KBM-7 (cell line): Measurements from ENCODE around the gene RBCK1.

Source experiments
- DNase-seq: peaks from one replicate; pipeline ENCODE4 v3.0.0-alpha.2; 2015
- in situ Hi-C: fragments of 300-500 bp; cut with MboI; formaldehyde crosslinking; loops from 2 replicates; pipeline ENCODE4 v1.14.3; 2020; ENCODE audit warnings: low sequenced_read_pairs, low pct_unique_long_range_greater_than_20kb, mixed read lengths

Gene RBCK1

DNA sequence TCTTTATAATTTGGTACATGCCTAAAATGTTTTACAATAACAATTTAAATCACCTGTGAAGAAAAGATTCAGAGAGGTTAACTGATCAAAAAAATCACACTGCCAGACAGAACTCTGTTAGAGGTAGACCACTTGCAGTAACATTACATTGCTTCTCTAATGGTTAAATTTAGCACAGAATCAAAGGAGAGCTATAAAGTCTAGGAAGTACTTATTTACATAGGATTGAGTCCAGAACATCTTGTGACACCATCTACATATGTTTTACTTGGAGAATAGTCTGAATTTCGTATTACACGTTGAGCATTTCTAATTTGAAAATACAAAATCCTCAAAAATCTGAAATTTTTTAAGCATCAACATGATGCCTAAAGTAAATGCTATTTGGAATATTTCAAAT, 71.4 kb downstream of the RBCK1 start:
- no peak for DNase-seq
- in situ Hi-C loops, result no loop called here

GRCh38 chr20:480044-480443, 71.9 kb downstream of the RBCK1 start:
- no peak for DNase-seq
- in situ Hi-C loops, result no loop called here

DNA sequence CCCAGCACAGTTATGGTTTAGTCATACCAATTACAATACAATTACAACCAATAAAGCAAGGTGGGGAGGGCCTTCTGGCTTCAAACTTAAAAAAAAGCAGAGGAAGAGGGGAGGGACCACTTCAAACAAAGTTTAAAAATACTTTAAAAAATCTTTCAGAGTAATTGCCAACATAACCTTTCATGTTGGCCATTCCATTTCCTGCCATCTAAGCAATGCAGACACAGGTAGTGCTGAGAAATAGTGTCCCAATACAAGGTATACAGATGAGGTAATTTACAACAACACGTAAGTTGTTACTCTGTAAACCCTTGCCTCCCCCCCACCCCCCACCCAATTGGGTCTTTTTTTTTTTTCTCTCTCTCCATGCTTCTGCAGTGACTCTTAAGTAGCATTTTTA, 73.1 kb downstream of the RBCK1 start:
- in situ Hi-C loops, result no loop called here
- no peak for DNase-seq
